Natural killer cell (primary cell): ENCODE data around the gene SRRD. TPM values are rescaled to one million over a fixed set of nuclear protein-coding genes. Genes with fewer than 3 reads are reported as not detected.

Experiments used
- ATAC-seq, 3 donors: fragments of 150-1000 bp in 2 of 3; fragments of 200-7000 bp in 1 of 3; cut with Tn5 transposase; 1 replicate in 1 of 3; 2 replicates in 2 of 3; pipeline ENCODE4 v1.10.0; 2021; ENCODE audit warnings: mild to moderate bottlenecking in 2 of 3, moderate library complexity in 2 of 3
- DNase-seq, 2 donors: peaks; one replicate each; pipeline versions ENCODE4 v3.0.0 to v3.0.0-alpha.2; 2013 to 2021; ENCODE audit warnings: mixed read lengths in 1 of 2
- H3K27ac ChIP-seq: one replicate; pipeline ENCODE4 v1.5.1; 2013; ENCODE audit warnings: mild to moderate bottlenecking, low read length
- H3K27me3 ChIP-seq: one replicate; pipeline ENCODE4 v1.6.1; 2013; ENCODE audit warnings: low read length; ENCODE audit not compliant: control insufficient read depth, insufficient read depth
- H3K36me3 ChIP-seq: one replicate; pipeline ENCODE4 v1.6.1; 2013; ENCODE audit warnings: low read length; ENCODE audit not compliant: control insufficient read depth, insufficient read depth
- H3K4me1 ChIP-seq: one replicate; pipeline ENCODE4 v1.6.1; 2013; ENCODE audit warnings: low read length; ENCODE audit not compliant: control insufficient read depth, insufficient read depth
- H3K4me3 ChIP-seq: one replicate; pipeline ENCODE4 v1.5.1; 2013; ENCODE audit warnings: low read length
- H3K9me3 ChIP-seq: one replicate; pipeline ENCODE4 v1.6.1; 2013; ENCODE audit warnings: low read length; ENCODE audit not compliant: control insufficient read depth, insufficient read depth
- H3K27ac Mint-ChIP-seq, 2 donors: one replicate each; pipeline ENCODE4 v1.8.0; 2022; ENCODE audit warnings: mild to moderate bottlenecking in 2 of 2, mixed read lengths in 2 of 2, moderate library complexity in 1 of 2
- H3K27me3 Mint-ChIP-seq, 2 donors: one replicate each; pipeline ENCODE4 v1.8.0; 2022; ENCODE audit warnings: low read depth in 2 of 2, mixed read lengths in 2 of 2
- H3K36me3 Mint-ChIP-seq: one replicate; pipeline ENCODE4 v1.8.0; 2022; ENCODE audit warnings: mixed read lengths
- H3K4me1 Mint-ChIP-seq, 2 donors: one replicate each; pipeline ENCODE4 v1.8.0; 2022; ENCODE audit warnings: mixed read lengths in 2 of 2
- H3K4me3 Mint-ChIP-seq: one replicate; pipeline ENCODE4 v1.8.0; 2022; ENCODE audit warnings: mild to moderate bottlenecking, moderate library complexity, mixed read lengths
- H3K9me3 Mint-ChIP-seq, 2 donors: one replicate each; pipeline ENCODE4 v1.8.0; 2022; ENCODE audit warnings: mixed read lengths in 2 of 2
- WGBS: methylation state at CpG from one replicate; pipeline ENCODE4 v1.1.7; 2013; ENCODE audit warnings: missing lambda C conversion rate; ENCODE audit not compliant: insufficient coverage; 5-methylcytosine and 5-hydroxymethylcytosine counted together
- intact Hi-C: fragments of 100-400 bp; cut with micrococcal nuclease; formaldehyde crosslinking; loops from one replicate; pipeline ENCODE4 v1.14.2; 2022
- total RNA-seq, 4 donors: library from RNA; stranded (reverse); fragments of 120-200 nt in 1 of 4; gene quantifications; one replicate each; pipeline versions ENCODE4 v1.2.3 to v1.2.4, GENCODE V29; 2013 to 2022
- TF ChIP-seq, protein P1 (sequence below): fragments of 200-600 bp; IDR thresholded peaks from one replicate; pipeline ENCODE4 v1.8.0; 2022; ENCODE audit warnings: antibody characterized with exemption

The SRRD gene
- total RNA-seq, 3 donors from 2014 or later (not counting 1 experiment from before 2014, with no cell fraction given), result 18.8 to 21.5 (median 21.4) TPM

DNA sequence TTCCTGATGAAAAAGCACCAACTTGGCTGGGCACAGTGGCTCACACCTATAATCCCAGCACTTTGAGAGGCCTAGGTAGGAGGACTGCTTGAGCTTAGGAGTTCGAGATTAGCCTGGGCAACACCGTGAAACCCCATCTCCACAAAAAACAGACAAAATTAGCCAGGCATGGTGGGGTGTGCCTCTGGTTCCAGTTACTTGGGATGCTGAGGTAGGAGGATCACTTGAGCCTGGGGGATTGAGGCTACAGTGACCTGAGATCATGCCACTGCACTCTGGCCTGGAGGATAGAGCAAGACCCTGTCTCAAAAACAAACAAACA, 3.1 kb upstream of the SRRD start:
- no peak overlapping the region for H3K4me3 ChIP-seq
- H3K27me3 ChIP-seq, result no peaks in the 10 kb centered on the region
- Mint-ChIP-seq H3K9me3 (no peaks in the 10 kb centered on the region), H3K36me3 (peaks cover 18% of the 10 kb centered on the region), H3K27me3 (no peaks in the 10 kb centered on the region), H3K4me3 (peak overlapping the region; percentile 2), H3K4me1 (peaks cover 63% of the 10 kb centered on the region in 2 donors), H3K27ac (no peak overlapping the region)
- peaks cover 19% of the 10 kb centered on the region for H3K4me1 ChIP-seq
- no peak for ATAC-seq
- H3K9me3 ChIP-seq, result no peaks in the 10 kb centered on the region
- no peak for DNase-seq
- H3K27ac ChIP-seq, result no peak overlapping the region
- WGBS, result no CpG with 5 or more reads among the region's 2 CpGs
- TF ChIP-seq, protein P1, sequence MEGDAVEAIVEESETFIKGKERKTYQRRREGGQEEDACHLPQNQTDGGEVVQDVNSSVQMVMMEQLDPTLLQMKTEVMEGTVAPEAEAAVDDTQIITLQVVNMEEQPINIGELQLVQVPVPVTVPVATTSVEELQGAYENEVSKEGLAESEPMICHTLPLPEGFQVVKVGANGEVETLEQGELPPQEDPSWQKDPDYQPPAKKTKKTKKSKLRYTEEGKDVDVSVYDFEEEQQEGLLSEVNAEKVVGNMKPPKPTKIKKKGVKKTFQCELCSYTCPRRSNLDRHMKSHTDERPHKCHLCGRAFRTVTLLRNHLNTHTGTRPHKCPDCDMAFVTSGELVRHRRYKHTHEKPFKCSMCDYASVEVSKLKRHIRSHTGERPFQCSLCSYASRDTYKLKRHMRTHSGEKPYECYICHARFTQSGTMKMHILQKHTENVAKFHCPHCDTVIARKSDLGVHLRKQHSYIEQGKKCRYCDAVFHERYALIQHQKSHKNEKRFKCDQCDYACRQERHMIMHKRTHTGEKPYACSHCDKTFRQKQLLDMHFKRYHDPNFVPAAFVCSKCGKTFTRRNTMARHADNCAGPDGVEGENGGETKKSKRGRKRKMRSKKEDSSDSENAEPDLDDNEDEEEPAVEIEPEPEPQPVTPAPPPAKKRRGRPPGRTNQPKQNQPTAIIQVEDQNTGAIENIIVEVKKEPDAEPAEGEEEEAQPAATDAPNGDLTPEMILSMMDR, result no peak
- intact Hi-C loops, result no loop called here
- peaks cover 13% of the 10 kb centered on the region for H3K36me3 ChIP-seq

DNA sequence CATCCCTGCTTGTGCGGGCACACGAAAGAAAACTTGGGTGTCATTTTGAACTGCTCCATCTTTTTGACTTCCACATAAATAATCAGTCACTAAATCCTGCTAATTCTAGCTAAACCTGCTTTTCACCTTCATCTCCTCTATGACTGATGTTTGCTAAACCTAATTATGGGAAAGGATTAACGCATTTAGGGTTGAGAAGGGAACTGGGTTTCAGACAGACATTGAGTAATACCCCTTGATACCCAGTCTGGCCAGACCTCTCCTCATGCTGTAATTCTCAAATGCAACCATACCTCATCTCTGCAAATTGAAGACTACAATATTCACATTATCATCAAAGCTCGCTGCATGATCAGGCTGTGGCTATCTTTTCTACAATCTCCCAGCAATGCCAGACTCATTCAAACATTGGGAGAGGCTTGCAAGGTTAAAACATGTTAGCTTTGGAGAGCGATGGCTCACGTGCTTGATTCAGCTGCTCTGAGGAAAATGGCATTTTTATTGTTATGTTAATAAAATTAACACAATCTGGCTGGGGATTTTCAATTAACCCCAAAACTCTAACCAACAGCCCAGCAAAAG, 2.5 kb upstream of the SRRD start:
- peaks cover 68 to 69% of the 10 kb centered on the region in 2 donors for H3K4me1 Mint-ChIP-seq
- Histone ChIP-seq H3K36me3 (peaks cover 13% of the 10 kb centered on the region), H3K9me3 (no peaks in the 10 kb centered on the region), H3K4me3 (no peak overlapping the region), H3K27me3 (no peaks in the 10 kb centered on the region), H3K27ac (no peak overlapping the region), H3K4me1 (peaks cover 19% of the 10 kb centered on the region)
- WGBS, result 91% methylated on average over 3 of the region's 6 CpGs
- no peak for ATAC-seq
- H3K27me3 Mint-ChIP-seq, result no peaks in the 10 kb centered on the region
- H3K9me3 Mint-ChIP-seq, result no peaks in the 10 kb centered on the region
- intact Hi-C loops, result no loop called here
- TF ChIP-seq, protein P1, result no peak
- H3K27ac Mint-ChIP-seq, result peak overlapping the region; percentile 95 to 98
- no peak overlapping the region for H3K4me3 Mint-ChIP-seq
- H3K36me3 Mint-ChIP-seq, result peaks cover 18% of the 10 kb centered on the region
- no peak for DNase-seq

DNA sequence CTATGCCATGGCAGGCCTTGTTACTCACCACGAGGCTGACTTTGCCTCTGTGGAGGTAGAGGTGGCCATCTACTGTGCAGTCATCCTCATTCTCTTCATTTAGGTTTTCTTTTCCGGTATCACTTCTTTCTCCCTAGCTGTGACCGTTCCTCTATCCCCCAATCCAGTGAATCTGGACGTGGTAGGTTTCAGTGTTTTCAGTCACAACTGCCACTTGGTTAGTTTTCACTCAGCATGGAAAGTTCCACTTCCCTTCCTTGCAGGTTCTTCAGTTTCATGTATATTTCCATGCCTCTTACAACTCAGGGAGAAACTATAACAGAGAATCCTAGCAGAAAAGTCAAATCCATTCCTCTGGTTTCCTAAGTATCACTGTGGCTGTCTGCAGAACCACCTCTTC, 2.0 kb upstream of the SRRD start:
- peaks cover 19% of the 10 kb centered on the region for H3K4me1 ChIP-seq
- no peaks in the 10 kb centered on the region for H3K27me3 Mint-ChIP-seq
- no peaks in the 10 kb centered on the region for H3K9me3 Mint-ChIP-seq
- H3K27ac Mint-ChIP-seq, result peak overlapping the region; percentile 95 to 98
- peaks cover 14% of the 10 kb centered on the region for H3K36me3 Mint-ChIP-seq
- TF ChIP-seq, protein P1, result no peak
- peaks cover 71 to 72% of the 10 kb centered on the region in 2 donors for H3K4me1 Mint-ChIP-seq
- no peaks in the 10 kb centered on the region for H3K27me3 ChIP-seq
- ATAC-seq, result no peak
- H3K9me3 ChIP-seq, result no peaks in the 10 kb centered on the region
- H3K36me3 ChIP-seq, result peaks cover 10% of the 10 kb centered on the region
- WGBS, result 64% methylated on average over 4 of the region's 4 CpGs
- H3K4me3 Mint-ChIP-seq, result peak overlapping the region; percentile 95
- H3K27ac ChIP-seq, result no peak overlapping the region
- intact Hi-C loops, result loop anchor here (2.0 kb wide), 2 partner anchors 21 to 191 kb away; no protein-coding TSS in a partner anchor
- H3K4me3 ChIP-seq, result no peak overlapping the region
- no peak for DNase-seq

DNA sequence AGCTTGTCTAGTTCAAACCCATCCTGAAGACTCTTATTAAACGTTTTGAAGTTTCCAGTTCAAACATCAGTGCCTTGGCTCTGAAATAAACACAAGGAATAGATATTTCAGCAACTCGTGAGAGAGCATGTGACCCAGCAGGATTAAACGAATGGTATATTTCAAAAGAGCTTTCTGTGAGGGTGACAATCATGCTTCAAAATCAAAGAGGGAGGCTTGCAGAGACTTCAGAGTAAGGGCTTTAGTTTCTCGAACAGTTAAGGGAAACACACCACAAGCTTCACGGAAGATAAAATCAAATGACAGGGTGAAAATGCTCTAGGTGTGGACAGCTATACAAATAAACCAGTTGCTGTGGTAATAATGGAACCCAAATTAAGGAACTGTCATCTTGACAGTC, 1.5 kb upstream of the SRRD start:
- H3K4me3 Mint-ChIP-seq, result peak overlapping the region; percentile 95

More for the DNA sequence above, 1.5 kb upstream of the SRRD start:
- TF ChIP-seq, protein P1, result no peak
- no peak overlapping the region for H3K4me3 ChIP-seq
- no peaks in the 10 kb centered on the region for H3K9me3 ChIP-seq
- peaks cover 8% of the 10 kb centered on the region for H3K36me3 ChIP-seq
- H3K27me3 ChIP-seq, result no peaks in the 10 kb centered on the region
- peak overlapping the region; percentile 7 for H3K27ac ChIP-seq
- DNase-seq (no peak), ATAC-seq (no peak)
- H3K4me1 Mint-ChIP-seq, result peaks cover 71 to 72% of the 10 kb centered on the region in 2 donors
- H3K4me1 ChIP-seq, result peaks cover 19% of the 10 kb centered on the region
- no peaks in the 10 kb centered on the region for H3K9me3 Mint-ChIP-seq
- peaks cover 9% of the 10 kb centered on the region for H3K36me3 Mint-ChIP-seq
- 41% methylated on average over 5 of the region's 5 CpGs for WGBS
- no peaks in the 10 kb centered on the region for H3K27me3 Mint-ChIP-seq
- intact Hi-C loops, result loop anchor here (2.0 kb wide), 2 partner anchors 21 to 191 kb away; no protein-coding TSS in a partner anchor
- H3K27ac Mint-ChIP-seq, result peak overlapping the region; percentile 95 to 98
